ENCODE measurements around the gene LCN6. TPM values are rescaled to one million over a fixed set of nuclear protein-coding genes. Genes with fewer than 3 reads are reported as not detected.
A peak's percentile ranks its signal among the peaks of the same experiment; 100 is the strongest.
"Not testable (repeated sequence)": the region's sequence is repeated elsewhere in the genome, so short reads cannot be mapped to it uniquely, and the experiment has no call there.

The LCN6 gene
- total RNA-seq, 1 experiment from 2014 or later, result not detected

- H3K27ac Mint-ChIP-seq (ENCODE audit: low read depth, unreplicated experiment), result no peak overlapping the region
- POLR2A ChIA-PET, result no interaction called here
Observed at GRCh38 chr9:136773386-136774044, 25.2 kb upstream of the LCN6 start.

DNA sequence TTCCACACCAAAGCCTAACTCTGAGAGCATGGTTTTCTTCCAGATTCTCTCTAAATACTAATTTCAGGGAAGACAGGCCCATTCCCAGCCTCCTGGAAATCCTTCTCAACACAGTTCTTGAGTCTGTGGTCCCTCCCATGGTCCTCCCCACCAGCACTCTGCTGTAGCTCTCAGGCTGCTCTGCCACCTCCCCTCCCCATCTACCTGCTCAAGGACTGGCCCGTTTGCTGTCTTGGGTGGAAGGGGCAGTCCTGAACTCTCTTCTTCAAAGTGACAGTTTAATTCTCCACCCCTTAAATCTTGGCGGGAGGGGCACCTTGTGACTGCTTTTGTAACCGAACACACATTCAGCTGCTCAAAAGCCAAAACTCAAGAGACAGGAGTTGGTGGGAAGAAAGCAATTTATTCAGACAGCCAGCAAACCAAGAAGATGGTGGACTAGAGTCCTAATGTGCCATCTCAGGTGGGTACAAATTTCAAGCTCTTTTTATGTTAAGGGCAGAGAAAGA, 23.6 kb upstream of the LCN6 start:
- POLR2A ChIA-PET, result interaction anchor here (0.6 to 0.7 kb wide), 4 partner anchors 8 to 77 kb away, joined by 3 read pairs; no protein-coding TSS in a partner anchor
- H3K27ac Mint-ChIP-seq (ENCODE audit: low read depth, unreplicated experiment), result no peak overlapping the region
- intact Hi-C loops (cut with micrococcal nuclease), result no loop called here

More at GRCh38 chr9:136773386-136774044, 25.2 kb upstream of the LCN6 start:
- H3K9me3 Mint-ChIP-seq (ENCODE audit: unreplicated experiment), result no peaks in the 10 kb centered on the region
- no peak overlapping the region for H3K4me3 Mint-ChIP-seq (ENCODE audit: unreplicated experiment)
- TF ChIP-seq, protein P1, sequence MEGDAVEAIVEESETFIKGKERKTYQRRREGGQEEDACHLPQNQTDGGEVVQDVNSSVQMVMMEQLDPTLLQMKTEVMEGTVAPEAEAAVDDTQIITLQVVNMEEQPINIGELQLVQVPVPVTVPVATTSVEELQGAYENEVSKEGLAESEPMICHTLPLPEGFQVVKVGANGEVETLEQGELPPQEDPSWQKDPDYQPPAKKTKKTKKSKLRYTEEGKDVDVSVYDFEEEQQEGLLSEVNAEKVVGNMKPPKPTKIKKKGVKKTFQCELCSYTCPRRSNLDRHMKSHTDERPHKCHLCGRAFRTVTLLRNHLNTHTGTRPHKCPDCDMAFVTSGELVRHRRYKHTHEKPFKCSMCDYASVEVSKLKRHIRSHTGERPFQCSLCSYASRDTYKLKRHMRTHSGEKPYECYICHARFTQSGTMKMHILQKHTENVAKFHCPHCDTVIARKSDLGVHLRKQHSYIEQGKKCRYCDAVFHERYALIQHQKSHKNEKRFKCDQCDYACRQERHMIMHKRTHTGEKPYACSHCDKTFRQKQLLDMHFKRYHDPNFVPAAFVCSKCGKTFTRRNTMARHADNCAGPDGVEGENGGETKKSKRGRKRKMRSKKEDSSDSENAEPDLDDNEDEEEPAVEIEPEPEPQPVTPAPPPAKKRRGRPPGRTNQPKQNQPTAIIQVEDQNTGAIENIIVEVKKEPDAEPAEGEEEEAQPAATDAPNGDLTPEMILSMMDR (IDR thresholded peaks at IDR 0.05; ENCODE audit: unreplicated experiment), result no peak
- intact Hi-C loops (cut with micrococcal nuclease), result no loop called here
- no peaks in the 10 kb centered on the region for H3K4me1 Mint-ChIP-seq (ENCODE audit: insufficient read depth, unreplicated experiment)
- CTCF ChIA-PET, result interaction anchor here (1.1 to 1.9 kb wide), 3 partner anchors 9 to 15 kb away, joined by 3 to 9 read pairs (median 3); partner anchors contain the start of genes LCN15 and LCN8
- no TSS peak for BruUV-seq (replicated peaks)
- no peaks in the 10 kb centered on the region for H3K36me3 Mint-ChIP-seq (ENCODE audit: insufficient read depth, unreplicated experiment)
- H3K27me3 Mint-ChIP-seq (ENCODE audit: insufficient read depth, unreplicated experiment), result peaks cover 21% of the 10 kb centered on the region
- DNase-seq (ENCODE audit: unreplicated experiment), result no peak

DNA sequence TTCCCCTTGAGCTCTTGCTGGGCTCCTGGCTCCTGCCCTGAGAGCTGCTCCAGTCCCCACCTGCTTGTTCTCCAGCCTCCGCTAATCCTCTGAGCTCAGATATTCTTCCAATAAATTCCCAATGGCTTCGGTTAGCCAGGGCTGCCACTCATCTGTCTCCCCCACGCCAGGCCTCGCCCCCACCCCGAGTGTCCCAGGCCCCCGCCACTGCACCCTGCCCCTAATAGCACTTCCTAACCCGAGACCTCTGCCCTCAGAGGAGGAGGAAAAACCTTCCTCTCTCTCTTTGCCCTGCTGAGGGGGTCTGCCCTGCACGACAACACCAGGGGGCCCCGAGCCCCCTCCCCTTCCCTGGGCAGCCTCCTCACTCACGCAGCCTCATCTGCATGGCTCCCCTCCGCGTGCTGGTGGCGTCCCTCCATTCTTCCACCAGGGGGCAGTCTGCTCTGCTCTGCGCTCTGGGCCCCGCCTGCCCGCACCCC, 21.4 kb upstream of the LCN6 start:
- TF ChIP-seq, protein P1 (IDR thresholded peaks at IDR 0.05; ENCODE audit: unreplicated experiment), result peak; percentile 37
- Mint-ChIP-seq H3K9me3 (ENCODE audit: unreplicated experiment) (no peaks in the 10 kb centered on the region), H3K27ac (ENCODE audit: low read depth, unreplicated experiment) (no peak overlapping the region), H3K36me3 (ENCODE audit: insufficient read depth, unreplicated experiment) (no peaks in the 10 kb centered on the region), H3K27me3 (ENCODE audit: insufficient read depth, unreplicated experiment) (no peaks in the 10 kb centered on the region), H3K4me1 (ENCODE audit: insufficient read depth, unreplicated experiment) (peaks cover 7% of the 10 kb centered on the region), H3K4me3 (ENCODE audit: unreplicated experiment) (no peak overlapping the region)
- intact Hi-C loops (cut with micrococcal nuclease), result no loop called here
- ChIA-PET CTCF (interaction anchor here (0.6 to 3.1 kb wide), 5 partner anchors 9 to 295 kb away, joined by 3 to 11 read pairs (median 4); no protein-coding TSS in a partner anchor), POLR2A (no interaction called here)
- peak; percentile 13 for DNase-seq (ENCODE audit: unreplicated experiment)
- BruUV-seq (replicated peaks), result no TSS peak

More for the DNA sequence above, 23.6 kb upstream of the LCN6 start:
- CTCF ChIA-PET, result interaction anchor here (1.2 to 3.1 kb wide), 2 partner anchors 16 to 44 kb away, joined by 5 to 11 read pairs; no protein-coding TSS in a partner anchor
- H3K9me3 Mint-ChIP-seq (ENCODE audit: unreplicated experiment), result no peaks in the 10 kb centered on the region
- TF ChIP-seq, protein P1 (IDR thresholded peaks at IDR 0.05; ENCODE audit: unreplicated experiment), result no peak
- H3K4me1 Mint-ChIP-seq (ENCODE audit: insufficient read depth, unreplicated experiment), result peaks cover 2% of the 10 kb centered on the region
- no peak overlapping the region for H3K4me3 Mint-ChIP-seq (ENCODE audit: unreplicated experiment)
- no peaks in the 10 kb centered on the region for H3K36me3 Mint-ChIP-seq (ENCODE audit: insufficient read depth, unreplicated experiment)
- DNase-seq (ENCODE audit: unreplicated experiment), result no peak
- BruUV-seq (replicated peaks), result no TSS peak
- peaks cover 5% of the 10 kb centered on the region for H3K27me3 Mint-ChIP-seq (ENCODE audit: insufficient read depth, unreplicated experiment)

GRCh38 chr9:136766410-136767120, 18.2 kb upstream of the LCN6 start:
- not testable (repeated sequence) for H3K9me3 Mint-ChIP-seq (ENCODE audit: unreplicated experiment)

GRCh38 chr9:136765745-136766409, 17.6 kb upstream of the LCN6 start:
- not testable (repeated sequence) for H3K27me3 Mint-ChIP-seq (ENCODE audit: insufficient read depth, unreplicated experiment); H3K4me1 Mint-ChIP-seq (ENCODE audit: insufficient read depth, unreplicated experiment); BruUV-seq (replicated peaks); DNase-seq (ENCODE audit: unreplicated experiment); H3K4me3 Mint-ChIP-seq (ENCODE audit: unreplicated experiment); H3K36me3 Mint-ChIP-seq (ENCODE audit: insufficient read depth, unreplicated experiment); H3K27ac Mint-ChIP-seq (ENCODE audit: low read depth, unreplicated experiment); H3K9me3 Mint-ChIP-seq (ENCODE audit: unreplicated experiment)
- ChIA-PET POLR2A (interaction anchor here (0.7 to 2.5 kb wide), 3 partner anchors 12 to 876 kb away, joined by 3 to 9 read pairs (median 3); no protein-coding TSS in a partner anchor), CTCF (interaction anchor here (0.6 to 3.6 kb wide), 11 partner anchors 8 to 302 kb away, joined by 3 to 19 read pairs (median 3); partner anchors contain the start of gene LCN8)
- intact Hi-C loops (cut with micrococcal nuclease), result loop anchor here (1.0 kb wide), 1 partner anchor 18 kb away; no protein-coding TSS in a partner anchor

More at GRCh38 chr9:136766410-136767120, 18.2 kb upstream of the LCN6 start:
- H3K4me3 Mint-ChIP-seq (ENCODE audit: unreplicated experiment); H3K4me1 Mint-ChIP-seq (ENCODE audit: insufficient read depth, unreplicated experiment); H3K27me3 Mint-ChIP-seq (ENCODE audit: insufficient read depth, unreplicated experiment); H3K36me3 Mint-ChIP-seq (ENCODE audit: insufficient read depth, unreplicated experiment); H3K27ac Mint-ChIP-seq (ENCODE audit: low read depth, unreplicated experiment); BruUV-seq (replicated peaks): not testable (repeated sequence)
- intact Hi-C loops (cut with micrococcal nuclease), result loop anchor here (1.0 kb wide), 1 partner anchor 18 kb away; no protein-coding TSS in a partner anchor
- ChIA-PET POLR2A (interaction anchor here (0.7 to 2.5 kb wide), 3 partner anchors 11 to 877 kb away, joined by 3 to 9 read pairs (median 3); no protein-coding TSS in a partner anchor), CTCF (interaction anchor here (0.6 to 3.6 kb wide), 10 partner anchors 9 to 361 kb away, joined by 3 to 19 read pairs (median 3); partner anchors contain the start of gene LCN8)
- TF ChIP-seq, protein P1 (IDR thresholded peaks at IDR 0.05; ENCODE audit: unreplicated experiment), result peak; percentile 20
- DNase-seq (ENCODE audit: unreplicated experiment), result peak; percentile 56

Measured in MCF 10A (cell line).